NB4 (cell line): ENCODE results near the gene TENM4.

Source experiments
- MYC ChIP-seq: IDR thresholded peaks from 2 replicates; pipeline ENCODE4 v1.6.1; 2011; ENCODE audit warnings: low read depth, low read length
- POLR2A ChIP-seq: IDR thresholded peaks from 2 replicates; pipeline ENCODE4 v1.6.1; 2011; ENCODE audit warnings: mild to moderate bottlenecking; ENCODE audit not compliant: insufficient read length; ENCODE audit errors: extremely low read depth
- TF ChIP-seq, protein P1 (sequence below): IDR thresholded peaks from 2 replicates; pipeline ENCODE4 v1.6.1; 2011; ENCODE audit warnings: low read depth, low read length

GRCh38 chr11:78920329-78920728 is 520.5 kb downstream of the TENM4 start:
- no peak for TF ChIP-seq POLR2A
- TF ChIP-seq MYC, result no peak
- TF ChIP-seq, protein P1, sequence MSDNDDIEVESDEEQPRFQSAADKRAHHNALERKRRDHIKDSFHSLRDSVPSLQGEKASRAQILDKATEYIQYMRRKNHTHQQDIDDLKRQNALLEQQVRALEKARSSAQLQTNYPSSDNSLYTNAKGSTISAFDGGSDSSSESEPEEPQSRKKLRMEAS, result no peak
